Activated CD8-positive, alpha-beta memory T cell treated with anti-CD3 and anti-CD28 coated beads, Interleukin-2, amount 50 U/mL, for 48 hours (primary cell): Measurements from ENCODE around the gene PLEK.
"Not testable (repeated sequence)": the region's sequence is repeated elsewhere in the genome, so short reads cannot be mapped to it uniquely, and the experiment has no call there.

Source experiments
- DNase-seq: peaks from one replicate; pipeline ENCODE4 v3.0.0-alpha.2; 2020

PLEK gene

GRCh38 chr2:68365087-68365486 lies at the start of gene PLEK:
Gene PLEK (plus strand): TSS chr2:68365282. CDS start chr2:68365352, 70 bp downstream.
- DNase-seq: no peak

GRCh38 chr2:68316111-68316510 lies 49.0 kb upstream of the PLEK start:
- no peak for DNase-seq

DNA sequence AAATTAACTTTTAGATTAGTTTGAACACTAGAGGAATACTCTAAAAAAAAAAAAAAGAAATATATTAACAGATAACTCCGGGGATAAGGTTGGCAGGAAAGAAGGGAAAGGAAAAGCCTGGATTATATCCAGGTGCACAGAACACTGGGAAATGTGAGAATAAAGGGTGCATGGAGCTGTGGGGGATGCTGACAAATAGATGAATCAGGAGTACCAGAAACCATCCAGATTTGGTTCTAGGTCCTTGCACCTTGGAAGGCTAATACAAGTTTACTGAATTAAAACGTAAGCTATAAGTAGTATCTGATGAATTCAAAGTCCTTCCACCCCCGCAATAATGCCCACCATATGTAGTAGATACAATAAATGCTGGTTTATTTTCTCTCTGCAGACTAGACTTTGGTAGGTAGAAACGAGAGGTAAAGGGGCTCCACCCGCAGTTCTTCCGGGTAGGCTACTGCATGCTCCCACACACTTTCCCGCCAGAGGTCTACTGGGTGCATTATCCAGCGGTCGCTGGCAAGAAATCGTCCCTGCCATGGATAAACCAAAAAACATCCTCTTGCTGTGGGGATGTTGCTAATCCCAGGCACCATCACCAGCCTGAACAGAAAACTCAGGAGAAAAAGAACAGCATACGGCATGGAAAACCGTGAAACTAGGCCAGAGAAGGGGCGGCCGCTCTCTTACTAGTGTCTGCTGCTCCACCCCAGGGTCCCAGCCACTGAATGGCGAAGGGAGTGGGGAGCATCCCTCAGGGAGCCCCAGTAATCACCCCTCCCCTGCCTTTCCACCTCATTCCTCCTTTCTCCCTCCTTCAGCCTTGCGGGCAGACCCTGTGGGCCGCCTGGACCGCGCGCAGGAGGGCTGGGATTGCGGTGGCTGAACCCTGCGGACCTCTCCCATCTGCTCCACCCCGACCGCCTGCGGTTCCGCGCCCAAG lies 46.8 kb upstream of the PLEK start:
- DNase-seq: no peak

GRCh38 chr2:68318914-68319397 lies 46.1 kb upstream of the PLEK start:
- DNase-seq: no peak

DNA sequence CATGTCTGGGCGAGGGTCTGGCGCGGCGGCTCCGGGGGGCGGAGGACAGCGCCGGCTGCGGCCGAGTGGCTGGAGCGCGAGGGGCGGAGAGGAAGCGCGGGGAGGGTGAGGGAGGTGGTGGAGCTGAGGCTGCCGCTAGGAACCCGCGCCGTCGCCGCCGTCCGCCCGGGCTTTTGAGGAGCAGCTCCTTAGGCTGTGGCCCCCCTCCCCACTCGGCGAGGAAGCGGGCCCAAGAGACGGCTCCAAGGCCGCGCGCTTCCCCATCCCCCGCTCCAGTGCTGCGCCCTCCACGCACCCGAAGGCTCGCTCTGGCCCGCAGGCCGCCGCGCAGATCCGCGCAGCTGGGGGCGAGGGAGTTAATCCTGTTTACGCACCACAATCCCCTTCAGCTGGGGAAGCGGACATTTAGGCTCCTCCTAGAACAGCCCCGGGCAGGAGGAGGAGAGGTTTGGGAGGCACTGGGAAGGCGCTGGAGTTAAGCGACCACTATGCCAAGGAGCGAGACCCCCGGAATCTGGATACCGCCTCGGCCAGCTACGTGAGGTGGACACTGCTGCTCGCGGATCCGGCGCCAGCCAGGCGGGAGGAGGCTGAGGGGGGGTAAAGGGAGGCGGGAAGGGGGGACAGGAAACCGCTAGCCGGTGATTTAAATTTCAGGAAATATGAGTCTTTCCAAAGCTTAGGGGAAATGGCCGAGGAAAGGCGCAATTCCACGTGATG lies 45.5 kb upstream of the PLEK start, which contains the start of gene CNRIP1:
TSS of gene CNRIP1 (minus strand) at position 552 of the 720 bp plus-strand sequence. CDS start at position 3, 549 bp downstream.
- DNase-seq: peak; percentile 52

DNA sequence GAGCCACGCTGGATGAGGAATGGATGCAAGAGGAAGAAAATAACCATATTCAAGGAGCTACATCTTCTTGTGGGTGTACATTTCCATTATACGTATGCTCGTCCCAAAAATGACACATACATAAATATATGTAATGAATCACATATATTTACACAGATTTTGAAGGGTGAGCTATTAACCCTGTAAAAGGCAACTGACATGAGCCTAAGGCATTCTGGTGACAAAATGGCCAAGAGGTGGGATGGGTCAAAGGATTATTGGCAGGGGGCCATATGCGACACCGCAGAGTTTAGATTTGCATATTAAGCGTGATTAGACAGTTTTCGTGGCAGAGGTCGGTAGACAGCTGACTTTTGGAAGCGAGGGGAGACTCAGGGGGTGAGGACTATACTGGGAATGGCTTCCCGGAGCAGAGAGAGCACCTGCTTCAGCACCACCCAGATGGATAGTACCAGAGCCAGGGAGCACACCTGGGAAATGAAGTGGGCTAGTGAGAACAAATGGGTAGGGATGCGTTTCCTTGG lies 44.9 kb upstream of the PLEK start:
- DNase-seq: no peak

- no peak for DNase-seq
Measured at GRCh38 chr2:68325056-68325455, 40.0 kb upstream of the PLEK start.

GRCh38 chr2:68328901-68329300 lies 36.2 kb upstream of the PLEK start:
- no peak for DNase-seq

DNA sequence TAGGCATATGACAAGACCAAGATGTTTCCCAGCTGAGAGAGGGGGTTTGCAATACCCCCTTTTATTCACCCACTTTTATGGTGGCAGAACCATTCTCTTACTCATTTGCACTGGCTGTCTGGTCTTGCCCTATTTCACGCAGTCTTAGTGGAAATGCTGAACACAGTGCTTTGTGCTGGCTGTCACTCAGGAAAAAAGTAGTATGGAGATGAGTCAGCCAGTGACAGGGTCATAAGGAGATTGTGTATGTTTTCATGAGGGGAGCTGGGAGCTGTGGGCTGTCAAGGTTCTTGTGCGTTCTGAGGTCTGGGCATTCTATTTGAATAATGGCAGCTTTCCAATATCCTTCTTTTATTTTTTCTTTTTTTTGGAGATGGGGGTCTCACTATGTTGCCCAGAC lies 34.4 kb upstream of the PLEK start:
- no peak for DNase-seq

DNA sequence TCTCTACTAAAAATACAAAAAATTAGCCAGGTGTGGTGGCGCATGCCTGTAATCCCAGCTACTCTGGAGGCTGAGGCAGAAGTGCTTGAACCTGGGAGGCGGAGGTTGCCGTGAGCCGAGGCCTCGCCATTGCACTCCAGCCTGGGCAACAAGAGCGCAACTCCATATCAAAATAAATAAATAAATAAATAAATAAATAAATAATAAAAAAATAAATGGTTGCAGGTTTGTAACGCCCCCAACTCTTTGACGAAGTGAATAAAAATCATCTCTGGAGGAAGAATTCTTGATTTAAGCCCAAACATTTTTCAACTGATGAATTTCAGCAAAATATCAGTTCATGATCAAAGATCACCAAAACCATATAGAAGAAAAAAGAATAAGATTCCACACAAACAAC lies 32.1 kb upstream of the PLEK start:
- no peak for DNase-seq

DNA sequence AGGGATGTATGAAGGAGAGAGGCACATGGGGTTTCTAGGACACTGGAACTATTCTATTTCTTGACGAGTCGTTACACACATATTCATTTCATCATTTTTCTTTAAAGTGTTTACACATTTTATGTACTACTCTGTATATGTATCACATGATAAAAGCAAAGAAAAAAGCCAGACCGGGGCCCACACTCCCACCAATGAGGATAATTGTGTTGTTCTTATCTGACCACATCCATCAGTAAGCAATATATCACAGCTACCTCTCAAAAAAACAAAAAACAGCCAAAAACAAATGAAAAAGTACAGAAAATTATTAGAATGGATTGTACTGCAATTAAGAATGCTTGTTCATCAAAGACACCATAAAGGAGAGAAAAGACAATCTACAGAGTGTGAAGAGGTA lies 31.2 kb upstream of the PLEK start:
- DNase-seq: no peak

- no peak for DNase-seq
Measured at GRCh38 chr2:68336192-68336591, 28.9 kb upstream of the PLEK start.

DNA sequence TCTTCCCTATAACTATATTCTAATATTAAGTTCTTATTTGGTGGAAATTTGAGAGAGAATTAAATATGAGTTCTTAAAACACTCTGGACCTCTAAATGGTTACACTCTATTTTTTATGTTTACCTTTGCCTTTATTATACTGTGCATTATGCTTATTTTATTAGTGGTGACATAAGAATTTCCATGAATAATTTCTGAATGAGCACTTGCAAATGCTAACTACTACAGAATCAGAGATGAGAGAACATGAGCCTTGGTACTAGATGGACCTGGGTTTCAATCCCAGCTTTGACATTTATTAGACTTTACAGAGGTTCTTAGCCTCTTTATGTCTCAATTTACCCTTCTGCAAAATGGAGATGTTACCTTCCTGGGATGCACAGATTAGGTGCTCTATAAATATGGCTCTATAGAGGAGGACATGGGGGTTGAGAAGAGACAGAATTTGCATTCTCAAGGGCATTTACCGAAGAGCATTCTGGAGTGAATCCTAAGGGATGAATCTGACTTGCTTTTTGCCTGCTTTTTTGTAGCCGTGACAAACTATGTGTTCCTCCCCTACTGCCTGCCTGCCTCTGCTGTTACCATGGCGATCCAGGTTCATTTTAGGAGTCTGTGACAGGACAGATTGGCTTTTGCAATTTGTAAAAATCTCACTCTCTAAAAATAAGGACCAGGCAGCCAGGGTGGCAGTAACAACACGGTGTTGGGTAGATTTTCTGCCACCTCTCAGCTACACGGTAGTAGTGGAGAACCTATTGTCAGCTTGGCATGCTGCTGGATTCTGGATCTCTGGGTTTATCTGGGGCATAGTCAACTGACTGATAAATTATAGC lies 24.6 kb upstream of the PLEK start:
- DNase-seq: no peak

- DNase-seq: no peak
Measured at GRCh38 chr2:68341062-68341329, 24.1 kb upstream of the PLEK start.

- no peak for DNase-seq
Measured at GRCh38 chr2:68341583-68341982, 23.5 kb upstream of the PLEK start.

DNA sequence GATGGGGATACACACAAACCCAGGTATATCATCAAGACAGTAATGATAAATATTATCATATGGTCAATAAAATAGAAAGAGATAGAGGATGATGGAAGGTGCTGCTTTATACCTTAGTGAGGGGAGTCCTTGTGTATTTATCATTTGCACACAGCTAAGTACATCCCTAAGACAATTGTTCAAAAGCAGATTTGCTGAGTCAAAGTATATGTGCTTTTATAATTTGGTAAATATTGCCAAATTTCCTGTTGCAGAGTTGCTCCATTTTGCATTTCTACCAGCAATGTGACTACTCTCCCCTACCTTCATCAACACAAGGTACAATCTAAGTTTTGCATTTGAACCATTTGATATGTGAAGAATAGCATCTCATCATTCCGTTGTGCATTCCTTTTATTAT lies 22.6 kb upstream of the PLEK start:
- DNase-seq: no peak

DNA sequence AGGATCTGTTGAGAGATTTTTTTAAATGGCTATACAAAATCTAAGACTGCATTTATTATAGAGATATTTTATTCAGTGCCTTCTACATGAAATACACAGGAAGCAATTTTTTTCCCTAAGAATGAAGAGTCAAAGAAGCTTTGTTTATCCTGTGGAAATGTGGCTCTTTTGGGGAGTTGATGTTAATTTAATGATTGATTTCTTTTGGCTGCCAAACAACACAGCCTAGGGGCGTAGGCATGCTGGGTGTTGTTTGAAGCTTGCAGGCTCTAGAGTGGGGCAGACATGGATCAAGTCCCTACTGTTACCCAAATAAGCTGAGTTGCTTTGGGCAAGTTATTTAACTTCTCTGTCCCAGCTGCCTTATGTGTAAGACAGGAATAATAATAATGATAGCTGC lies 21.1 kb upstream of the PLEK start:
- no peak for DNase-seq

DNA sequence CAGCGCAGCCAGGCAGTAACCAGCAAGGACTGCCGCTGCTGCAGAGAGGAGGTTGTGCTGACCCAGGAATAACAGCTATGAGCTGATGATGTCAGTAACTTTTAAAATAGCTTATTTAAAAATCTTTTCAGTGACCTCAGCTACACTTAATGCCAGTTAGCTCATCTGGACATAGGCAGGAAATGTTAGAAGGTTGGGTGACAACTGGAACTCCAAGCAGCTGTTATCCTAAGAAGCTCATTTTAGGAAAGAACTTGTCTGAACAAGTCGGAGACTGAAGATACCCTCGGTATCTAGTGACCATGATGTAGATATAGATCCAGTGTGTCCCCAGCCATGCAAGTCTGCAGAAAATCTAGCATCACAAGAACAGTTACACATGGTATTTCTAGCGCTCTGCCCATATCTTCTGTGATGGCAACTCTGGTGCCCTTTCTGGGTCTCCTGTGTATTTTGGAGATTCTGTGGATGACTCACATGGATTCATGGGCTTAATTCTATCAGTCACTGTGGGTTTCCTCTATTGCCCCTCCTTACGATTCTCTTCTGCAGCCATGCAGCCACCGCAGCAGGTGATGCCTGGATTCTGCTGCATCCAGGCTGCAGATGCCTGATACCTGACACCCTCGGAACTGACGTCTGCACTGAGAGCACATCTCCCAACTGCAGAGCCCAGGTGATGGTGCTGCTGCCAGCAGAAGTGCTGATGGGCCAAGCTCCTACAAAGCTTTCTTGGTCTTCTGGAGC lies 19.8 kb upstream of the PLEK start:
- DNase-seq: no peak

DNA sequence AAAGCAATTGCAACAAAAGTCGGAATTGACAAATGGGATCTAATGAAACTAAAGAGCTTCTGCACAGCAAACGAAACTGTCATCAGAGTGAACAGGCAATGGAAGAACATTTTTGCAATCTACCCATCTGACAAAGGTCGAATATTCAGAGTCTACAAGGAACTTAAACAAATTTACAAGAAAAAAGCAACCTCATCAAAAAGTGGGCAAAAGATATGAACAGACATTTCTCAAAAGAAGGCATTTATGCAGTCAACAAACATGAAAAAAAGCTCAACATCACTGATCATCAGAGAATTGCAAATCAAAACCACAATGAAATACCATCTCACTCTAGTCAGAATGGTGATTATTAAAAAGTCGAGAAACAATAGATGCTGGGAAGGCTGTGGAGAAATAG lies 16.0 kb upstream of the PLEK start:
- DNase-seq: not testable (repeated sequence)

DNA sequence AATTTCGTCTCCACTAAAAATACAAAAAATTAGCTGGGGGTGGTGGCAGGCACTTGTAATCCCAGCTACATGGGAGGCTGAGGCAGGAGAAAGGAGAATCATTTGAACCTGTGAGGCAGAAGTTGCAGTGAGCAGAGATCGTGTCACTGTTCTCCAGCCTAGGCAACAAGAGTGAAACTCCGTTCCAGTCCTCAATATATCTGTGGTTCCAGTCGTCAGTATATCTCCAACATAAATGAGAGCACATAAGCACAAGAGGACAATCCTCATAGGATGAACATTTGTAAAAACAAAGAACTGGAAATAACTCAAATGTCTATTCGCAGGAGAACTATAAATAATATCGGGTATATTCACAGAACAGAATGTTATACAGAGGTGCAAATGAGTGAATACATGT lies 13.1 kb upstream of the PLEK start:
- no peak for DNase-seq

DNA sequence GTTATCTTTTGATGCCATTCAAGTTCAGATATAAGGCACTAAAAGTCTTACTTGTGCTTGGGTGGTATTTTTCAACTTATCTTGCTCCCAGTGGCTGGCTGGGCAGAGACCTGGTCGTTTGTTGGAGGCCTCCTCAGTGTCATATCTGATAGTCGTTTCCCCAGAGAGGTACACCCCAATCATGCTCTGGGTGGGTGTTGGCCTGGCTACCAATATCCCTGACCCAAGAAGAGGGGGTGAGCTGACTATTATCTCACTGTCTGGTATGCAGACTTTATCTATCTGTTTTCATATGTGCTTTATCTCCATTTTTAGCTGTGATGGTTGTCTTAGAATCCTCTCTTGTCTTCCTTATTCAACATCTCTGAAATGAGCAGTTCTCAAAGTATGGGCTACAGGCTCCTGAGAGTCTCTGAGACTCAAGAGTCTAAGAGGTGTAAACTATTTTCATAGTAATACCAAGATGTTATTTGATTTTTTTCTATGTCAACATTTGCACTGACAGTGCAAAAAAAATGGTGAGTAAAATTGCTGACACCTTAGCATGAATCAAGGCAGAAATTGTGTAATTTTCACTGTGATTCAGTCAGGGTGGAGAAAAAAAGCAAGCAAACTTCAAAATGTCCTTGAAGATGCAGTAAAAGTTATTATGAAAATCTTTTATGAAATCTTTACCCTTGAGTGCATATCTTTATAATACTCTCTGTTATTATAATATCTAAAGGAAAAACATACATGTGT lies 12.3 kb upstream of the PLEK start:
- DNase-seq: no peak
